Endothelial cell of umbilical vein (primary cell): ENCODE data around the gene VWA5B2. TPM values are rescaled to one million over a fixed set of nuclear protein-coding genes. Genes with fewer than 3 reads are reported as not detected.

Experiments used
- BruUV-seq: library from RNA; stranded (reverse); fragments of 400-500 nt; replicated peaks from 2 replicates; lab custom pipeline; 2021; lab: Mats Ljungman, UMichigan
- CTCF ChIA-PET: fragments of 300-600, 350-600 bp; sonication (Branson Sonifier 250); formaldehyde crosslinking; loops from one replicate; lab custom pipeline; 2021; ENCODE audit warnings: antibody characterized with exemption, inconsistent platforms; lab: Charles Lee
- POLR2A ChIA-PET: fragments of 300-600, 350-600 bp; sonication (Branson Sonifier 250); formaldehyde crosslinking; loops from one replicate; lab custom pipeline; 2021; ENCODE audit warnings: antibody characterized with exemption, inconsistent platforms; lab: Charles Lee
- DNase-seq: peaks from one replicate; pipeline ENCODE4 v3.0.0-alpha.2; 2011; ENCODE audit warnings: low read depth, low spot score
- FAIRE-seq: peaks from 2 replicates; lab custom pipeline; 2011; peaks lifted over from hg19 to GRCh38; lab: Jason Lieb, UNC
- H2AFZ ChIP-seq: 2 replicates; pipeline ENCODE4 v1.6.0; 2012; ENCODE audit warnings: low read depth, low read length, control low read depth, inconsistent platforms
- H3K27ac ChIP-seq: 2 replicates; pipeline ENCODE4 v1.5.1; 2011; ENCODE audit warnings: low read depth, mild to moderate bottlenecking, control low read depth, low read length, moderate library complexity; ENCODE audit not compliant: insufficient read depth
- H3K27me3 ChIP-seq, 2 experiments: 2 replicates each; pipeline versions ENCODE4 v1.6.0 to v1.6.1; 2011; ENCODE audit warnings: low read length in 2 of 2, mixed read lengths in 1 of 2; ENCODE audit not compliant: control insufficient read depth in 2 of 2, insufficient read depth in 2 of 2
- H3K36me3 ChIP-seq, 2 experiments: 2 replicates in 1 of 2; 3 replicates in 1 of 2; pipeline ENCODE4 v1.5.1; 2011; ENCODE audit warnings: low read length in 2 of 2, mild to moderate bottlenecking in 1 of 2, moderate library complexity in 1 of 2; ENCODE audit not compliant: control insufficient read depth in 2 of 2, insufficient read depth in 2 of 2; ENCODE audit errors: extremely low read depth in 1 of 2
- H3K4me1 ChIP-seq: 3 replicates; pipeline ENCODE4 v1.5.1; 2011; ENCODE audit warnings: mild to moderate bottlenecking, low read length; ENCODE audit not compliant: control insufficient read depth, insufficient read depth; ENCODE audit errors: extremely low read depth
- H3K4me2 ChIP-seq: 2 replicates; pipeline ENCODE4 v1.6.1; 2011; ENCODE audit warnings: low read length, control low read depth, mixed read lengths; ENCODE audit not compliant: insufficient read depth
- H3K4me3 ChIP-seq, 3 experiments: fragments of 200-600 bp in 1 of 3; sonication (generic), shearing (Covaris generic) in 1 of 3; replicated peaks in 1 of 3; 2 replicates each; pipeline ENCODE4 v1.5.1; 2011 to 2016; ENCODE audit warnings: control low read depth in 3 of 3, low read length in 3 of 3, mild to moderate bottlenecking in 2 of 3, inconsistent platforms in 1 of 3, low read depth in 1 of 3, moderate library complexity in 1 of 3; ENCODE audit not compliant: insufficient read depth in 1 of 3
- H3K79me2 ChIP-seq: 2 replicates; pipeline ENCODE4 v1.6.0; 2012; ENCODE audit warnings: low read length, inconsistent platforms; ENCODE audit not compliant: control insufficient read depth, insufficient read depth
- H3K9ac ChIP-seq: replicated peaks from 2 replicates; pipeline ENCODE3; 2011; ENCODE audit warnings: low read length, control low read depth; ENCODE audit not compliant: insufficient read depth; ENCODE audit errors: extremely low read depth
- H3K9me1 ChIP-seq: replicated peaks from 3 replicates; pipeline ENCODE4 v1.6.0; 2011; ENCODE audit warnings: mild to moderate bottlenecking, low read length; ENCODE audit not compliant: control insufficient read depth, insufficient read depth; ENCODE audit errors: extremely low read depth
- H3K9me3 ChIP-seq: replicated peaks from 2 replicates; pipeline ENCODE4 v1.5.1; 2012; ENCODE audit warnings: low read length, inconsistent platforms; ENCODE audit not compliant: control insufficient read depth, insufficient read depth
- H4K20me1 ChIP-seq: replicated peaks from 2 replicates; pipeline ENCODE3; 2011; ENCODE audit warnings: mild to moderate bottlenecking, low read length; ENCODE audit not compliant: control insufficient read depth, insufficient read depth; ENCODE audit errors: extremely low read depth
- EZH2 ChIP-seq: IDR thresholded peaks from 2 replicates; pipeline ENCODE4 v1.6.1; 2012; ENCODE audit warnings: borderline replicate concordance, low read depth, mild to moderate bottlenecking, moderate library complexity, low read length, inconsistent platforms; ENCODE audit not compliant: severe bottlenecking
- FOS ChIP-seq: IDR thresholded peaks from 2 replicates; pipeline ENCODE4 v1.6.1; 2011; ENCODE audit warnings: mild to moderate bottlenecking, low read length, moderate library complexity, borderline replicate concordance; ENCODE audit not compliant: insufficient read depth
- GATA2 ChIP-seq: IDR thresholded peaks from 2 replicates; pipeline ENCODE4 v1.7.0; 2011; ENCODE audit warnings: low read depth, mild to moderate bottlenecking, moderate library complexity, mixed read lengths, low read length; ENCODE audit not compliant: insufficient read length, insufficient read depth
- JUN ChIP-seq: IDR thresholded peaks from 2 replicates; pipeline ENCODE4 v1.6.1; 2011; ENCODE audit warnings: borderline replicate concordance, low read depth; ENCODE audit not compliant: insufficient read length, insufficient read depth
- MYC ChIP-seq: IDR thresholded peaks from one replicate; pipeline ENCODE4 v1.6.1; 2011; ENCODE audit warnings: mild to moderate bottlenecking, low read depth, low read length
- POLR2A ChIP-seq: IDR thresholded peaks from 2 replicates; pipeline ENCODE4 v1.6.1; 2012; ENCODE audit warnings: low read depth, mild to moderate bottlenecking, control low read depth, low read length
- POLR2AphosphoS5 ChIP-seq: IDR thresholded peaks from 2 replicates; pipeline ENCODE4 v1.6.1; 2012; ENCODE audit warnings: low read depth, mild to moderate bottlenecking, control low read depth, low read length, moderate library complexity; ENCODE audit not compliant: insufficient read depth
- dilution Hi-C: fragments of 300-500 bp; cut with MboI; formaldehyde crosslinking; loops from one replicate; pipeline ENCODE4 v1.15.0; 2019; ENCODE audit warnings: low sequenced_read_pairs; ENCODE audit not compliant: extremely low pct_ligation_motif_present
- intact Hi-C: fragments of 100-400 bp; cut with micrococcal nuclease; formaldehyde crosslinking; loops from one replicate; pipeline ENCODE4 v1.10.0; 2022
- polyA plus RNA-seq, 4 experiments: library from polyadenylated mRNA; depleted of rRNA in 3 of 4; stranded (reverse) in 3 of 4; unstranded in 1 of 4; fragments of >200 nt; gene quantifications; 2 replicates each; pipeline versions ENCODE4 v1.2.1 to v1.2.3, GENCODE V29; 2011 to 2012; ENCODE audit warnings: missing spikeins in 1 of 4
- total RNA-seq: library from RNA; stranded (reverse); gene quantifications from 2 replicates; pipeline ENCODE4 v1.2.3, GENCODE V29; 2021
- TF ChIP-seq, protein P1 (sequence below): IDR thresholded peaks from 2 replicates; pipeline ENCODE4 v1.6.1; 2011; ENCODE audit not compliant: insufficient read depth, insufficient read length
- TF ChIP-seq, protein P2 (sequence below), 2 donors: IDR thresholded peaks; 1 replicate in 1 of 2; 2 replicates in 1 of 2; pipeline ENCODE4 v1.5.1; 2011; ENCODE audit warnings: low read length in 2 of 2, mild to moderate bottlenecking in 2 of 2, moderate library complexity in 2 of 2, control low read depth in 1 of 2, inconsistent platforms in 1 of 2, low read depth in 1 of 2; ENCODE audit not compliant: insufficient read depth in 1 of 2; ENCODE audit errors: extremely low read depth in 1 of 2

Gene VWA5B2
- total and polyA plus RNA-seq, 2 donors (not counting 3 experiments of a cell fraction or from before 2014, with no cell fraction given): 0.03 TPM; not detected in 1

DNA sequence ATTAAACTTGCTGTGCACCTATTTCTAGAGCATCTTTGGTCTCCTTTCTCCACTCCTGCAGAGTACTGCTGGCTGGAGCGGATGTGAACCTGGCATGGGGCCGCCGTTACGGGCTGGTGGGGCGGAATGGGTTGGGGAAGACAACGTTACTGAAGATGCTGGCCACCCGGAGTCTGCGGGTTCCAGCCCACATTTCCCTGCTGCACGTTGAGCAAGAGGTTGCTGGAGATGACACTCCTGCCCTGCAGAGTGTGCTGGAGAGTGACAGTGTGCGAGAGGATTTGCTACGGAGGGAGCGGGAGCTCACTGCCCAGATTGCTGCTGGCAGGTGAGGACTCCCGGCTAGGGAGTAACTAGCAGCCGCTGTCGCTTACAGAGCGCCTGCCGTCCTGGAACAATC, 41.3 kb upstream of the VWA5B2 start:
- H4K20me1 ChIP-seq: no peaks in the 10 kb centered on the region

More for the DNA sequence above, 41.3 kb upstream of the VWA5B2 start:
- Histone ChIP-seq H3K4me3 (no peak overlapping the region), H3K79me2 (peaks cover 25% of the 10 kb centered on the region), H3K9me1 (no peaks in the 10 kb centered on the region), H3K9ac (no peak overlapping the region), H3K27me3 (no peaks in the 10 kb centered on the region), H3K4me2 (no peak overlapping the region), H3K4me1 (peaks cover 14% of the 10 kb centered on the region), H3K36me3 (peaks cover 16 to 43% of the 10 kb centered on the region in 2 experiments), H2AFZ (no peak overlapping the region), H3K27ac (no peak overlapping the region), H3K9me3 (no peaks in the 10 kb centered on the region)
- intact Hi-C loops (loop anchor here (5.0 kb wide), 1 partner anchor 39 kb away; the partner anchor contains the start of gene VWA5B2), dilution Hi-C loops (no loop called here)
- ChIA-PET CTCF (interaction anchor here (1.0 kb wide), 2 partner anchors 39 to 54 kb away, joined by 3 to 4 read pairs; no protein-coding TSS in a partner anchor), POLR2A (no interaction called here)
- no peak for TF ChIP-seq EZH2
- no peak for TF ChIP-seq GATA2
- TF ChIP-seq, protein P1, sequence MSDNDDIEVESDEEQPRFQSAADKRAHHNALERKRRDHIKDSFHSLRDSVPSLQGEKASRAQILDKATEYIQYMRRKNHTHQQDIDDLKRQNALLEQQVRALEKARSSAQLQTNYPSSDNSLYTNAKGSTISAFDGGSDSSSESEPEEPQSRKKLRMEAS: no peak
- TF ChIP-seq JUN: no peak
- TF ChIP-seq POLR2AphosphoS5: no peak
- TF ChIP-seq POLR2A: no peak
- no peak for TF ChIP-seq MYC
- TF ChIP-seq FOS: no peak
- TF ChIP-seq, protein P2, sequence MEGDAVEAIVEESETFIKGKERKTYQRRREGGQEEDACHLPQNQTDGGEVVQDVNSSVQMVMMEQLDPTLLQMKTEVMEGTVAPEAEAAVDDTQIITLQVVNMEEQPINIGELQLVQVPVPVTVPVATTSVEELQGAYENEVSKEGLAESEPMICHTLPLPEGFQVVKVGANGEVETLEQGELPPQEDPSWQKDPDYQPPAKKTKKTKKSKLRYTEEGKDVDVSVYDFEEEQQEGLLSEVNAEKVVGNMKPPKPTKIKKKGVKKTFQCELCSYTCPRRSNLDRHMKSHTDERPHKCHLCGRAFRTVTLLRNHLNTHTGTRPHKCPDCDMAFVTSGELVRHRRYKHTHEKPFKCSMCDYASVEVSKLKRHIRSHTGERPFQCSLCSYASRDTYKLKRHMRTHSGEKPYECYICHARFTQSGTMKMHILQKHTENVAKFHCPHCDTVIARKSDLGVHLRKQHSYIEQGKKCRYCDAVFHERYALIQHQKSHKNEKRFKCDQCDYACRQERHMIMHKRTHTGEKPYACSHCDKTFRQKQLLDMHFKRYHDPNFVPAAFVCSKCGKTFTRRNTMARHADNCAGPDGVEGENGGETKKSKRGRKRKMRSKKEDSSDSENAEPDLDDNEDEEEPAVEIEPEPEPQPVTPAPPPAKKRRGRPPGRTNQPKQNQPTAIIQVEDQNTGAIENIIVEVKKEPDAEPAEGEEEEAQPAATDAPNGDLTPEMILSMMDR (IDR thresholded peaks at IDR 0.05; ENCODE audit: extremely low read depth in 1 of 2, insufficient read depth in 1 of 2, low read depth in 1 of 2, low read length in 2 of 2): no peak
- no peak for DNase-seq
- FAIRE-seq: no peak
- no TSS peak for BruUV-seq
